Gastrocnemius medialis (tissue), 4 donors: ENCODE data around the gene DUS1L. TPM values are rescaled to one million over a fixed set of nuclear protein-coding genes. Genes with fewer than 3 reads are reported as not detected.

Experiments used
- ATAC-seq, 2 donors: fragments of 150-250 bp; one replicate each; pipeline ENCODE4 v1.9.1; 2016
- DNase-seq, 2 donors: peaks; one replicate each; pipeline ENCODE4 v3.0.0-alpha.2; 2019
- H3K27ac ChIP-seq, 4 donors: fragments of 200-600 bp; sonication (generic); 1 replicate in 1 of 4; 2 replicates in 3 of 4; pipeline ENCODE4 v1.5.1; 2016 to 2018; ENCODE audit warnings: mild to moderate bottlenecking in 2 of 4, moderate library complexity in 1 of 4
- H3K27me3 ChIP-seq, 3 donors: fragments of 200-600 bp; sonication (generic) in 2 of 3; 1 replicate in 1 of 3; 2 replicates in 2 of 3; pipeline versions ENCODE4 v1.5.1 to v1.6.0; 2016 to 2019; ENCODE audit warnings: mild to moderate bottlenecking in 1 of 3, moderate library complexity in 1 of 3
- H3K36me3 ChIP-seq, 2 donors: fragments of 200-600 bp; sonication (generic) in 1 of 2; one replicate each; pipeline ENCODE4 v1.5.1; 2017 to 2018
- H3K4me1 ChIP-seq, 2 donors: fragments of 200-600 bp; sonication (generic) in 1 of 2; one replicate each; pipeline ENCODE4 v1.5.1; 2016 to 2017; ENCODE audit warnings: mild to moderate bottlenecking in 2 of 2
- H3K4me3 ChIP-seq, 4 donors: fragments of 200-600 bp; sonication (generic) in 3 of 4; 1 replicate in 1 of 4; 2 replicates in 3 of 4; pipeline ENCODE4 v1.5.1; 2016 to 2019; ENCODE audit warnings: mild to moderate bottlenecking in 2 of 4
- H3K9me3 ChIP-seq, 3 donors: fragments of 200-600 bp; sonication (generic) in 2 of 3; 1 replicate in 1 of 3; 2 replicates in 2 of 3; pipeline ENCODE4 v1.5.1; 2016 to 2019
- POLR2A ChIP-seq, 2 donors: fragments of 450-650 bp; IDR thresholded peaks; one replicate each; pipeline ENCODE4 v1.6.1; 2017; ENCODE audit warnings: antibody characterized with exemption in 2 of 2, mild to moderate bottlenecking in 2 of 2, moderate library complexity in 2 of 2
- in situ Hi-C, 4 donors: fragments of 200-750 bp; cut with MboI; loops; one replicate each; pipeline versions ENCODE4 v1.15.0 to v1.8.0; 2017; ENCODE audit warnings: low sequenced_read_pairs in 4 of 4
- intact Hi-C: fragments of 100-400 bp; cut with DNase I; formaldehyde crosslinking; loops from one replicate; pipeline ENCODE4 v1.15.1; 2023; ENCODE audit warnings: low total_unique reads
- total RNA-seq, 4 donors: library from RNA; depleted of rRNA; stranded (reverse); fragments of >200 nt; gene quantifications; one replicate each; pipeline versions ENCODE4 v1.1.0 to v1.2.3, GENCODE V29; 2016
- TF ChIP-seq, protein P1 (sequence below), 5 experiments: fragments of 450-650 bp in 3 of 5; fragments of 200-600 bp in 2 of 5; sonication (generic) in 2 of 5; IDR thresholded peaks in 4 of 5; conservative IDR thresholded peaks in 1 of 5; 1 replicate in 4 of 5; 2 replicates in 1 of 5; pipeline ENCODE4 v1.5.1; 2016 to 2019; ENCODE audit warnings: antibody characterized with exemption in 5 of 5, mild to moderate bottlenecking in 3 of 5, moderate library complexity in 3 of 5

The DUS1L gene
- total RNA-seq, 4 donors from 2014 or later, result 54.6 to 119 (median 83.2) TPM

DNA sequence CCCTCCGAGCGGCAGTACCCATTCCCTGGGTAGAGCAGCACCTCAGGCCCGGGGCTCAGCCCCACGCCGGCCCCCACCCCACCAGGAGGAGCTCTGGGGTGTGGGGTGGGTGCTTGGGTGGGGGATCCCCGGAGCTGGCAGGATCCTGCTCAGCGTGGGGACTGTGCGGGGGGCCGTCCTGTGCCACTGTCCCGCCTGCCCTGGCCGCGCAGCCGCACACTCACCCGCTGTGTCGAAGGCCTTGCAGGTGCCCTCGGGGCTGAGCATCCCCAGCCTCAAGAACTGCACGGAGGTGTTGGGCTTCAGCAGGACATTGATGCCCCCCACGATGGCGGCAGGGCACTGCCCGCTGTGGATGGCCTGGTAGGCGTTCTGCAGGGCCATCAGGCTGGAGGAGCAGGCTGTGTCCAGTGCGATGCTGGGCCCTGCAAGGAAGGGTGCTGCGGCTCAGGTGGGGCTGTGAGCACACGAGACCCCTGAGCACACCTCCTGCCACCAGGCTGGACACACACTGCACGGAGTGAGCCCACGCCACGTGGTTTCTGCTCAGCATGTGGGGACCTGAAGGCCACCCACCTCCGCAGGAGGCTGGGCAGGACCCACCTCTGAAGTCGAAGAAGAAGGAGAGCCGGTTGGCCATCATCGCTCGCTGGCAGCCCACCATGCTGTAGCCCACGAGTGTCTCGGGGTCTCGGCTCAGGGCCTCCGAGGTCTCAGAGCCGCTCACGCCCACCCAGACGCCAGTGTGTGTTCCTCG lies 27.6 kb upstream of the DUS1L start:
- in situ Hi-C loops, result no loop called here

DNA sequence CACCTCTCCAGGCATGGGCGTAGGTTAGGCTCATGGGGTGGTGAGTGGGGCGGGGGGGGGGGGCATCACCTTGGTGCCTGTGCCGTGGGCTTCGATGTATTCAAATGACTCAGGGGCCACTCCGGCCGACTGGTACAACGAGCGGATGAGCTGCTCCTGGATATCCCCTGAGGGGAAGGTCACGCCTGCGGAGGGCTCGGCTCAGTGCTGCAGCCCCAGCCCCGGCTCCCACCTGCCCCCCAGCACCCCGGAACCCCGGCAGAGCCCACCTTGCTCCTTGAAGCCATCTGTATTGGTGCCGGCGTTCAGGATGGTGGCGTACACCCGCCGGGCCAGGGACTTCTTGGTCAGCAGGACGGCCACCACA lies 27.0 kb upstream of the DUS1L start:
- Histone ChIP-seq H3K27ac (no peak overlapping the region), H3K27me3 (no peaks in the 10 kb centered on the region), H3K4me1 (peaks cover 6 to 11% of the 10 kb centered on the region in 2 donors), H3K9me3 (no peaks in the 10 kb centered on the region), H3K4me3 (no peak overlapping the region), H3K36me3 (peaks cover 0 to 84% of the 10 kb centered on the region in 2 donors)
- TF ChIP-seq POLR2A (IDR thresholded peaks at IDR 0.05), result no peak
- TF ChIP-seq, protein P1, sequence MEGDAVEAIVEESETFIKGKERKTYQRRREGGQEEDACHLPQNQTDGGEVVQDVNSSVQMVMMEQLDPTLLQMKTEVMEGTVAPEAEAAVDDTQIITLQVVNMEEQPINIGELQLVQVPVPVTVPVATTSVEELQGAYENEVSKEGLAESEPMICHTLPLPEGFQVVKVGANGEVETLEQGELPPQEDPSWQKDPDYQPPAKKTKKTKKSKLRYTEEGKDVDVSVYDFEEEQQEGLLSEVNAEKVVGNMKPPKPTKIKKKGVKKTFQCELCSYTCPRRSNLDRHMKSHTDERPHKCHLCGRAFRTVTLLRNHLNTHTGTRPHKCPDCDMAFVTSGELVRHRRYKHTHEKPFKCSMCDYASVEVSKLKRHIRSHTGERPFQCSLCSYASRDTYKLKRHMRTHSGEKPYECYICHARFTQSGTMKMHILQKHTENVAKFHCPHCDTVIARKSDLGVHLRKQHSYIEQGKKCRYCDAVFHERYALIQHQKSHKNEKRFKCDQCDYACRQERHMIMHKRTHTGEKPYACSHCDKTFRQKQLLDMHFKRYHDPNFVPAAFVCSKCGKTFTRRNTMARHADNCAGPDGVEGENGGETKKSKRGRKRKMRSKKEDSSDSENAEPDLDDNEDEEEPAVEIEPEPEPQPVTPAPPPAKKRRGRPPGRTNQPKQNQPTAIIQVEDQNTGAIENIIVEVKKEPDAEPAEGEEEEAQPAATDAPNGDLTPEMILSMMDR (IDR thresholded peaks at IDR 0.05 in 4 of 5, conservative IDR thresholded peaks at IDR 0.05 in 1 of 5), result no peak
- ATAC-seq (no peak), DNase-seq (no peak)
- intact Hi-C loops (no loop called here), in situ Hi-C loops (no loop called here)

More for the DNA sequence above, 27.6 kb upstream of the DUS1L start:
- no peak overlapping the region for H3K4me3 ChIP-seq
- H3K27ac ChIP-seq, result no peak overlapping the region
- H3K4me1 ChIP-seq, result peaks cover 6 to 11% of the 10 kb centered on the region in 2 donors
- DNase-seq, result no peak
- intact Hi-C loops, result no loop called here
- H3K36me3 ChIP-seq, result peaks cover 0 to 78% of the 10 kb centered on the region in 2 donors
- no peak for ATAC-seq
- no peaks in the 10 kb centered on the region for H3K27me3 ChIP-seq
- TF ChIP-seq, protein P1 (IDR thresholded peaks at IDR 0.05 in 4 of 5, conservative IDR thresholded peaks at IDR 0.05 in 1 of 5), result no peak
- TF ChIP-seq POLR2A (IDR thresholded peaks at IDR 0.05), result no peak
- H3K9me3 ChIP-seq, result no peaks in the 10 kb centered on the region

DNA sequence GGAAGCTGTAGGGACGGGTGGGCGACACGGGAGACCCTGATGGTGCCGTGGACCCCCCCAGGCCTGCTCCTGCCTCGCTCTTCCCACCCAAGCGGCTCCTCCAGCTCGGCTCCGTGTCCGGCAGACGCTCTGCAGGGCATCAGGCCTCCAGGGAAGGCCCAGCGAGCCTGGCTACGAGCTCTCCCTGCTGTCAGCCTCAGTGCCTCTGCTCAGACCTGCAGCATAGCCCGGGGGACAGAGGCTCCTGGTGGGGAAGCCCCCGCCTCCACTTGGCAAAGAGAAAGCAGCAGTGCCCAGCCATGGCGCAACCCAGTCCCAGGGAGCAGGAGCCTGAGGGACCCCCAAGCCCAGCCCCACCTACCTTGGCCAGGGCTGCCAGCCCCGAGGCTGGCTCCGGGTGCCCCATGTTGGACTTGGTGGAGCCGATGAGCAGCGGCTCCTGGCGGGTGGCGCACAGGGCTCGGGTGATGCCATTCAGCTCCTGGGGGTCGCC lies 26.5 kb upstream of the DUS1L start:
- ATAC-seq (no peak), DNase-seq (no peak)
- no peak overlapping the region for H3K4me3 ChIP-seq
- no peak for TF ChIP-seq POLR2A (IDR thresholded peaks at IDR 0.05)
- TF ChIP-seq, protein P1 (IDR thresholded peaks at IDR 0.05 in 4 of 5, conservative IDR thresholded peaks at IDR 0.05 in 1 of 5), result no peak
- intact Hi-C loops, result no loop called here
- H3K4me1 ChIP-seq, result peaks cover 6 to 9% of the 10 kb centered on the region in 2 donors
- in situ Hi-C loops, result no loop called here
- no peaks in the 10 kb centered on the region for H3K27me3 ChIP-seq
- no peak overlapping the region for H3K27ac ChIP-seq
- H3K9me3 ChIP-seq, result no peaks in the 10 kb centered on the region
- peaks cover 0 to 89% of the 10 kb centered on the region in 2 donors for H3K36me3 ChIP-seq

DNA sequence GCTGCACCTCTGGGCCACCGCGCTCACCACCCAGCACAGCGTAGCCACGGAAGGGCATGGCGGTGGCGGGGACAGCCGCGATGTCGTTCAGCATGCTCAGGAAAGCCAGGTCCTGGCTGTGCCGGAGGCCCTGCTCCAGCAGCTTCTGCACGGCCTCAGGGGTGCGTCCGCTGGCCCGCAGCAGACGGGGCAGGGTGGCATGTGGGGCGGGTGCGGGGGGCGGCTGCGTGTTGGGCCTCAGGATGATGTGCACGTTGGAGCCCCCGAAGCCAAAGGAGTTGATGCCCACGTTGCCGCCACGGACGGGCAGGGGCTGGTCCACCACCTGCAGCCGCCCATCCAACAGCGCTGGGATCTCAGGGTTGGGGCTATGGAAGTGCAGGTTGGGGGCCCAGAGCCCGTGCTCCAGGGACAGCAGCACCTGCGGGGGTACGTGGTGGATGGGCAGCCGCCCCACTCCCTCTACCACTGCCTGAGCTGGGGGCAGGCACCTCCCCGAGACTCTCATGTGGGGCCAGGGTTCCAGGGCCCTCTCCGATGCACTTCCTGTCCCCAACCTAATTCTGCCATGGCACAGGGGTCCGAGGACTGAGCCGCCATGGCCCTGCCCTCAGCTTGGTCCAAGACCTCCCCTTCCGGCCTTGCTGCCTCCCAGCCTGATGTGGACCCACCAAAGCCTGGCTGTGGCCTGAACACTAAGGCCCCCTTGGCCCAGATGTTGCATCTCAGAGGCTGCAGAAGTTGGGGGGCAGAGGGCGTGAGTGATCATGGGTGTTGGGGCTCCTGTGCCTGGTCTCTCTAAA lies 25.9 kb upstream of the DUS1L start:
- in situ Hi-C loops, result no loop called here
- no peak overlapping the region for H3K27ac ChIP-seq
- H3K4me3 ChIP-seq, result no peak overlapping the region
- H3K9me3 ChIP-seq, result no peaks in the 10 kb centered on the region
- H3K36me3 ChIP-seq, result peaks cover 0 to 95% of the 10 kb centered on the region in 2 donors
- DNase-seq (no peak), ATAC-seq (no peak)
- H3K4me1 ChIP-seq, result peaks cover 0 to 2% of the 10 kb centered on the region in 2 donors
- TF ChIP-seq POLR2A (IDR thresholded peaks at IDR 0.05), result no peak
- TF ChIP-seq, protein P1 (IDR thresholded peaks at IDR 0.05 in 4 of 5, conservative IDR thresholded peaks at IDR 0.05 in 1 of 5), result no peak
- intact Hi-C loops, result no loop called here
- no peaks in the 10 kb centered on the region for H3K27me3 ChIP-seq
